NCI-H2171 treated with DMSO at 0.1 percent for 48 hours (cell line): Measurements from ENCODE around the gene MKS1.

ENCODE experiments used
- DNase-seq: peaks from one replicate; lab custom pipeline; 2025; lab: John Stamatoyannopoulos, UW

MKS1 gene

GRCh38 chr17:58244963-58245362, 25.9 kb upstream of the MKS1 start:
- DNase-seq, result no peak

- DNase-seq, result no peak
Observed at GRCh38 chr17:58242171-58242784, 23.2 kb upstream of the MKS1 start.

GRCh38 chr17:58239987-58240386, 20.9 kb upstream of the MKS1 start:
- no peak for DNase-seq

- no peak for DNase-seq
Observed at GRCh38 chr17:58238147-58238634, 19.1 kb upstream of the MKS1 start, which contains the start of gene LPO. TSS of gene LPO (plus strand) at chr17:58238584. CDS start at chr17:58242980, 4,396 bp downstream.

GRCh38 chr17:58236394-58236793, 17.3 kb upstream of the MKS1 start:
- no peak for DNase-seq

- no peak for DNase-seq
Observed at GRCh38 chr17:58235821-58236220, 16.8 kb upstream of the MKS1 start.

GRCh38 chr17:58234512-58234911, 15.5 kb upstream of the MKS1 start:
- no peak for DNase-seq

GRCh38 chr17:58233543-58233942, 14.5 kb upstream of the MKS1 start:
- DNase-seq, result no peak

GRCh38 chr17:58232707-58233156, 13.7 kb upstream of the MKS1 start:
- no peak for DNase-seq

- DNase-seq, result no peak
Observed at GRCh38 chr17:58231641-58232040, 12.6 kb upstream of the MKS1 start.

GRCh38 chr17:58229881-58230280, 10.8 kb upstream of the MKS1 start:
- DNase-seq, result no peak

- DNase-seq, result no peak
Observed at GRCh38 chr17:58229384-58229783, 10.3 kb upstream of the MKS1 start.

GRCh38 chr17:58228679-58229078, 9.6 kb upstream of the MKS1 start:
- no peak for DNase-seq

- no peak for DNase-seq
Observed at GRCh38 chr17:58227733-58228132, 8.7 kb upstream of the MKS1 start.

GRCh38 chr17:58224315-58224714, 5.3 kb upstream of the MKS1 start:
- no peak for DNase-seq

- DNase-seq, result no peak
Observed at GRCh38 chr17:58219789-58220183, 731 bp upstream of the MKS1 start.

- DNase-seq, result no peak
Observed at GRCh38 chr17:58217766-58218165, 1.3 kb downstream of the MKS1 start.

- no peak for DNase-seq
Observed at GRCh38 chr17:58215685-58216084, 3.4 kb downstream of the MKS1 start.

- no peak for DNase-seq
Observed at GRCh38 chr17:58210922-58211321, 8.1 kb downstream of the MKS1 start.

GRCh38 chr17:58208344-58208743, 10.7 kb downstream of the MKS1 start:
- no peak for DNase-seq

GRCh38 chr17:58207451-58207850, 11.6 kb downstream of the MKS1 start:
- DNase-seq, result no peak

GRCh38 chr17:58205936-58206335, 13.1 kb downstream of the MKS1 start:
- DNase-seq, result no peak

GRCh38 chr17:58204796-58205195, 14.3 kb downstream of the MKS1 start:
- DNase-seq, result no peak

GRCh38 chr17:58202859-58203258, 16.2 kb downstream of the MKS1 start:
- DNase-seq, result no peak
